Mesenteric fat pad (tissue), 1 donor: ENCODE data around the gene FRYL. TPM values are rescaled to one million over a fixed set of nuclear protein-coding genes. Genes with fewer than 3 reads are reported as not detected.
"Not testable (repeated sequence)": the region's sequence is repeated elsewhere in the genome, so short reads cannot be mapped to it uniquely, and the experiment has no call there.

Experiments used
- DNase-seq: peaks from one replicate; pipeline ENCODE4 v3.0.0-alpha.2; 2020; ENCODE audit warnings: low spot score
- long read RNA-seq: library from polyadenylated mRNA; unstranded; transcript quantifications from one replicate; pipeline ENCODE4 v2.0.0, GENCODE V29; 2020
- total RNA-seq: library from RNA; stranded (reverse); fragmentation: NEBNext Ultra II Directional; extraction: Animal tissue kit (Norgen Biotek cat#: 25700); gene quantifications from one replicate; pipeline ENCODE4 v1.2.1, GENCODE V29; 2021
- donor health status: DM: yes; HTN: yes; CAD: no.

The FRYL gene
- 53.0 TPM for total RNA-seq
- long read RNA-seq, partial matches to known transcripts = 11 of 22 reads
- long read RNA-seq, other reads (novel, unspliced or antisense) = 11 of 22 reads

DNA sequence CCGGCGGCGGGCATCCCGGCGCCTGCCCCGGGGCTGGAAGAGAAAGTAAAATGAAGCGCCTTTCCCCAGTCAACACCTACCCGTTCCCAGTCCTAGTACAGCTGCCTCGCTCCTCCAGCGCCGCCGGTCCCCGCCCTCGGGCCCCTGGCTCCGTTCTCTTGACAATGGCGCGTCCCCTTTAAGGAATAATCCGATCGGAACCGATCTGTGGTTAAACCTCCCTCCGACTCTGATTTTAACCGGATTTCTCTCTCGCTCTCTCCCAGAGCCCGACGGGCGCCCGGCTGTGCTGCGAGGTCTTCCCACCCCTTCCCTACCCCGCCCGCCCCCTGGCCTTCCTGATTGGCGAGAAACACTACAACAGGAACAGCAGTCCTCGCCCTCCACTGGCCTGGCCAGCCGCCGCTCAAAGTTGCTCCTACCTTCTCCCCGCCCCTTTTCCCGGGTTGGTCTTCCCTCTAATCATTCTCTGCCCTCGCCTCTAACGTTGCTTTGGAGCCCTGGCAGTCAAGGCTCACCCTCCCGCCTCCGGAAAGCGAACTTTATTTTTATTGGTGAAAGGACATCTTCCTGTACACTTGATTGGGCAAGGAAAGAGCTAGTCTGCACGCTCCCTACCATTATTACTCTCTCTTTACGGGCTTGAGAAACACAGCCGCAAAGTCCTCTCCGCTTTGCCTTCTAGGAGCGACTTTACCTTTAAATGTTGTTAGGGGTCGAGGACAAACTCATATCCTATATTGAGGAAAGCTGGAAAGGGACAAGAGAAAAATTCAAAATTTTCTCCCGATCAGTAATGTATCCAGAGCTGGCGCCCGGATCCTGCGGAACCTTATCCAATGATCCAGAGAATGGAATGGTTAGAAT lies at the start of gene FRYL:
FRYL (minus strand) TSS at position 282 of the 867 bp plus-strand sequence. CDS start 145,869 bp downstream, outside the sequence.
- DNase-seq = peak; percentile 99

DNA sequence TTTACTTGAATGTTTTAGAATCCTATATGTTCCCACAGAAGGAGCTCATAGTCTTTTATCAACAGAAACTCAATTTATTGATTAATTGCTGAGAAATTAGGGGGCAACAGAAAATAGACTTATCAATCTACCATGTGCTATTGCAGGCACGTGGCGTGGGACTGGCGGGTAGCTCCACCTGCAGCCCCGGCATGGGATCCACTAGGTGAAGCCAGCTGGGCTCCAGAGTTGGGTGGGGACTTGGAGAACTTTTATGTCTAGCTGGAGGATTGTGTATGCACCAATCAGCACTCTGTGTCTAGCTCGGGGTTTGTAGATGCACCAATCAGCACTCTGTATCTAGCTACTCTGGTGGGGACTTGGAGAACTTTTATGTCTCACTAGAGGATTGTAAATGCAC lies 47.5 kb upstream of the FRYL start:
- no peak for DNase-seq

DNA sequence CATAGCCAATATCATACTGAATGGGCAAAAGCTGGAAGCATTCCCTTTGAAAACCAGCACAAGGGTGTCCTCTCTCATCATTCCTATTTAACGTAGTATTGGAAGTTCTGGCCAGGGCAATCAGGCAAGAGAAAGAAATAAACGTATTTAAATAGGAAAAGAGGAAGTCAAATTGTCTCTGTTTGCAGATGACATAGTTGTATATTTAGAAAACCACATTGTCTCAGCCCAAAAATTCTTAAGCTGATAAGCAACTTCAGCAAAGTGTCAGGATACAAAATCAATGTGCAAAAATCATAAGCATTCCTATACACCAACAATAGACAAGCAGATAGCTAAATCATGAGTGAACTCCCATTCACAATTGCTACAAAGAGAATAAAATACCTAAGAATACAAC lies 41.4 kb upstream of the FRYL start:
- DNase-seq = not testable (repeated sequence)

DNA sequence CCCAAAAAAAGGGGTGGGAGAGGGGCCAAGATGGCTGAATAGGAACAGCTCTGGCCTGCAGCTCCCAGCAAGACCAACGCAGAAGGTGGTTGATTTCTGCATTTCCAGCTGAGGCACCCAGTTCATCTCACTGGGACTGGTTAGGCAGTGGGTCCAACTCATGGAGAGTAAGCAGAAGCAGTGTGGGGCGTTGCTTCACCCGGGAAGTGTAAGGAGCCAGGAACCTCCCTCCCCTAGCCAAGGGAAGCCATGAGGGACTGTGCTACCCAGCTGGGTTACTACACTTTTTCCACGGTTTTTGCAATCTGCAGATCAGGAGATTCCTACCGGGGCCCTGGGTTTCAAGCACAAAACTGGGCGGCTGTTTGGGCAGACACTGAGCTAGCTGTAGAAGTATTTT lies 36.9 kb upstream of the FRYL start:
- DNase-seq = no peak

DNA sequence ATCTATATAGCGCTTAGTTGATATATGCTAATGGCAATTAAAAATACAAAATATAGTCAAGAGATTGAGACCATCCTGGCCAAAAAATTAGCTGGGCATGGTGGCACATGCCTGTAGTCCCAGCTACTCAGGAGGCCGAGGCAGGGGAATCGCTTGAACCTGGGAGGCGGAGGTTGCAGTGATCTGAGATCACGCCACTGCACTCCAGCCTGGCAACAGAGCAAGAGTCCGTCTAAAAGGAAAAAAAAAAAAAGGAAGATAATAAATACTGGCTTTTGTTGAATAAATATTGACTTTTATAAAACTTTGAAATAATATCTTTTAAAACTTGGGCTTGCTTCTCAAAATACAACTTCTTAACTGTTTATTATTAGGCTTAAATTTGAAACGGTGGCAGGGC lies 36.2 kb upstream of the FRYL start:
- not testable (repeated sequence) for DNase-seq

DNA sequence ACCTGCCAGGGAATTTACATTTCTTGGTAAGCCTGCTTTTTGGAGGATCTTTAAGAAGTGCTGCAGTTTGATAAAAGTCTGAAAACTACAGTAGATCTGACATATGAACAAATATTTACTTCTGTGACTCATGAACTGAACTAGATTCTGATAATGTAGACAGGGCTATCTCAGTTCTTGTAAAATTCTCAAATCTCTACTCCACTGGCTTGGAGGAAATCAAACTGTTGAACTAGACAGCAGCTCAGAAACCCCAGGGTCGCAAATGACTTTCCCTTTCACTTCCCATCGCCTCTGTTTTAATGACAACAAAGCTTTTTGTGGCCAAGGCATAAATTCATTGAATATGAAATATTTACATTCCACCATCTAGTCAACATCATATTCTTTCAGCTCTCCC lies 35.4 kb upstream of the FRYL start:
- no peak for DNase-seq

DNA sequence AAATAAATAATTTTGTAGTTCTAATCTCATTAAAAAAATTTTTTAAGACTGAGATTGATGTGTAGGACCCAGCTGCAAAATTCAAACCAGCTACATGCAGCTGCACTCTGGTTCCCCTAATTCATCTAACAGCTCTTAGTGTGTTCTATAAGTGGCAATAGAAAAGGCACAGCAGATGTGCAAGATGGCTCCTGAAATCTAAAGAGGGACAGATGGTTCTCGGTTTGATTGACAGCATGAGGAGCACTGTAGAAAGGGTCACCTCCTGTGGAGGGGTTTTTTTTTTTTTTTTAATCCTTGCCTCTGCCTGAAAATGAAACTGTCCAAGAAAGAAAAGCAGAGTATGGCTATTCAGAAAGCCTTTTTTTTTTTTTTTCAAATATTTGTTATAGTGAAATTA lies 33.9 kb upstream of the FRYL start:
- no peak for DNase-seq

DNA sequence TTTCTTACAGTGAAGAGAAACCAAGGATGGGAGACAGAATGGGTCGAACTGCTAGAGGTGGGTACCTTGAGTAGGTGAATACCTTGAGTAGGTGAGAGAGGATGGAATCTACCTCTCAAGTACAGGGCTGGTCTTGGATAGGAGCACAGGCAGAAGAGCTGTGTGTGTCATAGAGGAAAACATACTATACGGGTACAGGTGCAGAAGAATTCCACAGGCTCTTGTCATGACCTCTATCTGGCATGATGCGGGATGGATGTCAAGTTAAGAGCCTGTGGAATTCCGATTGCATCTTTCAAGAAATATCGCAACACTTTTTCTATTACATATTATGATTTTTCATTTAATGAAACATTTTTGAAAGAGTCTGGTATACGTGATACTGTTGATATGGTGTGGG lies 32.8 kb upstream of the FRYL start:
- DNase-seq = no peak

DNA sequence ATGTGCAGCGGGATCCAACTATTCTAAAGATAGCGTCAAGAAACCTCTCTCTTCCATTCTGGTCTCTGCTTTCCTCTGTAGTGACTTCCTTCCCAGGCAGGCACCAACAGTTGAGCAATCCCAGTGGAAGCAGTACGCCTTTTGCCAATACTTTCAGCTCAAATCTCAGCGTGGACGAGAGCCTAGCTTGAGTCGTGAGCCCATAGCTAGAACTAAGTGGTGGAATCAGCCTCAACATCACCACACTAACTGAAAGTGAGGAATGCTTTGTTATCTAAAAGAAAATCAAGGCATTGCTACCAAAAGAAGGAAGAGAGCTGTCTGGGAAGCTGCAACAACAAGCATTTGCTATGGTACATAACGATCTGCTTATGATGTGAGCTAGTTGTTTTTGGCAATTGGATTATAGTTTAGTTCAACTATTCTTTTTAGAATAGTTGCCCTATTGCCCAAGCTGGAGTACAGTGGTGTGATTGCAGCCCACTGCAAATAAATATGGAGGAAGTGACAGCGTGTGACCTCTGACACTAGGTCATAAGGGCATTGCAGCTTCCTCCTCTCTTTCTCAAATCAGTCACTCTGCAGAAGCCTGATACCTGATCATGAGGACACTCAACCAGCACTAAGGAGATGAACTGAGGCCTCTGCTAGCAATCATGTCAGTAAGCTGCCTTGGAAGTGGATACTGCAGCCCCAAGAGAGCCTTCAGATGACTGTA lies 24.7 kb upstream of the FRYL start:
- no peak for DNase-seq

DNA sequence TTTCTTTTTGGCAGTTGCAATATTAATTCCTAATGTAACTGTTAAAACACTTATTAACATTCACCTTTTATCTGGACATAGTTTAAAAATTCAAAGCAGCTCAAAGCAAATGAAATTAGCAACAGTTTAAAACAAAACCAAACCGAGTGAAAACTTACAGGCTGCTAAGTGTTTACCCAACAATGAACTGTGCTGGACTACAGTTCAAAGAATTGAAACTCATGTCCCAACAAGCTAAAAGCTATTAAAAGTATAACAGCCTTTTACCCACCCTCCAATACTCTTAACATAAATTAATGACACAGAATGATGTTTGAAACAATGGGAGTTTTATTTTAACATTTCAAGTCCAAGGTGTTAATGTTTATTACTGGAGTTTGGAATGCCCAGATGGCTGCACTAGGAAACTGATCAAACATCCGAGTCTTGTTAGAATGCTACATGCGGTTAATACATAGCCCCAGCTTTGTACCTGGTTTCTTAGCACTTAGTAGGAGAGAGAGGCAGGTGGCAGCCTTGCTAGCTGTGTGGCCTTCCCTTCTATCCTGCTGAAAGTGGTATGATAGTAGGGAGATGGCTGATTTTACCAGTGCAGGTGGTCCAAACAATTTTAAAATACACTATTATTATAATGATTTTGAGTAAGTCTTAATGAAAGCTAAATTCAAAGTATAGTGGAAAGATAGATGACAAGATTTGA lies 21.1 kb upstream of the FRYL start:
- no peak for DNase-seq

DNA sequence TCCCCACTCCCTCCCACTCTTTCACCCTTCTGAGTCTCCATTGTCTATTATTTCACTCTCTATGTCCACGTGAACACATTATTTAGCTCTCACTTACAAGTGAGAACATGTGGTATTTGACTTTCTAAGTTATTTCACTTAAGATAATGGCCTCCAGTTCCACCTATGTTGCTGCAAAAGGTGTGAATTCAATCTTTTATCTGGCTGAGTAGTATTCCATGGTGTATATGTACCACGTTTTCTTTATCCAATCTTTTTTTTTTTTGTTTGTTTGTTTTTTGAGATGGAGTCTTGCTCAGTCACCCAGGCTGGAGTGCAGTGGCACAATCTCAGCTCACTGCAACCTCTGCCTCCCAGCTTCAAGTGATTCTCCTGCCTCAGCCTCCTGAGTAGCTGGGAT lies 20.1 kb upstream of the FRYL start:
- DNase-seq = not testable (repeated sequence)

DNA sequence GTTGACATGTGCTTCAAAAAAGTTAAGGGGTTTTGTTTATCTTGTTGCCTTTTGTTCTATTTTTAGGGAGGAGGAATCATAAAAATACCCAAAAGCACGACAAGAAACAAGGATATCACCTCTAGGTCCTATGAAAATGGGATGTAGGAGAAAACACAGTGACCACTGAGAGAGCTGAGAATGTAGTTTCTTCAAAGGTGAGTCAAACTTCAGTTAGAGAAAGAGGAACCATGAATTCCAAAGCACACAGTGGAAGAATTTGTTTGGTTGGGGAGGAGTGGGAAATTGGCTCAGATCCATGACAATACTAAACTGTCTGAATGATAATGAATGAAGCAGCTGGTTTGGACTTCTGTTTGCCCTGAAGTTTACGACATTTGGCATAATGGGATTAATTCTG lies 19.1 kb upstream of the FRYL start:
- DNase-seq = no peak

DNA sequence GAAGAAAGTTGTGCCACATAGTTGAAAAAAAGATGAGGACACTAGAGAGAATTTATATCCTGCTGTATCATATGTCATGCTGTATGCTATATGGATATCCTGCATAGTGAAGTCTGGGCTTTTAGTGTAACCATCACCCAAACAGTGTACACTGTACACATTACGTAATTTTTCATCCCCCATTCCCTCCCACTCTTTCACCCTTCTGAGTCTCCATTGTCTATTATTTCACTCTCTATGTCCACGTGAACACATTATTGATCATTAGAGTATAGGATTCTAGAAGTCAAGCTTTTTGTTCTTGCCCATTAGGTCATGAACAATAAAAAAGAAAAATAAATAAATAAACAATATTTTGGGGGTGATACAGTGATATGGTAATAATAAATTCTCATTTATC lies 18.0 kb upstream of the FRYL start:
- no peak for DNase-seq

DNA sequence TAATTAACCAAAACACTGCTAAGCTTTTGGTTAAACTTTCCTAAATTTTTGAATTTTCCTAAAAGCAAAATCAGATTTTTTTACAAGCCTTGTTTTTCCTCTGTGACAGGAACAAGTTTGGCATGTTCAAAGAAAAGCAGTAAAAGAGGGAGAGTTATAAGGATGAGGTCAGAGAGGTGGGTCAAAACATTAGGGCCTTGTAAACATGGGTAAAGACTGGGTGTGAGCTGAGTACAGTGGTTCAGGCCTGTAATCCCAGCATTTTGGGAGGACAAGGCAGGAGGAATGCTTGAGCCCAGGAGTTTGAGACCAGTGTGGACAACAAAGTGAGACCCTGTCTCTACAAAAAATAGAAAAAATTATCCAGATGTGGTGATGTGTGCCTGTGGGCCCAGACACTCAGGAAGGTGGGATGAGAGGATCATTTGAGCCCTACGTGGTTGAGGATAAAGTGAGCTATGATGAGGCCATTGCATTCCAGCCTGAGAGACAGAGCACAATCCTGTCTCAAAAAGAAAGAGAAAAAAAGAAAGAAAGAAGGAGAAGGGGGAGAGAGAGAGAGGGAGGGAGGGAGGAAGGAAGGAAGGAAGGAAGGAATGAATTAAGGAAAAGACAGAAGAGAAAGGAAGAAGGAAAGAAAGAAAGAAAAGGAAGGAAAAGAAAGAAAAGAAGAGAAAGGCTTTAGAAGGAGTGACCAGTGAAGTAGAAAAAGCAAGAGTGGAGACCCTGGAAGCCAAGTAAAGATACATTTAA lies 17.0 kb upstream of the FRYL start:
- DNase-seq = no peak

DNA sequence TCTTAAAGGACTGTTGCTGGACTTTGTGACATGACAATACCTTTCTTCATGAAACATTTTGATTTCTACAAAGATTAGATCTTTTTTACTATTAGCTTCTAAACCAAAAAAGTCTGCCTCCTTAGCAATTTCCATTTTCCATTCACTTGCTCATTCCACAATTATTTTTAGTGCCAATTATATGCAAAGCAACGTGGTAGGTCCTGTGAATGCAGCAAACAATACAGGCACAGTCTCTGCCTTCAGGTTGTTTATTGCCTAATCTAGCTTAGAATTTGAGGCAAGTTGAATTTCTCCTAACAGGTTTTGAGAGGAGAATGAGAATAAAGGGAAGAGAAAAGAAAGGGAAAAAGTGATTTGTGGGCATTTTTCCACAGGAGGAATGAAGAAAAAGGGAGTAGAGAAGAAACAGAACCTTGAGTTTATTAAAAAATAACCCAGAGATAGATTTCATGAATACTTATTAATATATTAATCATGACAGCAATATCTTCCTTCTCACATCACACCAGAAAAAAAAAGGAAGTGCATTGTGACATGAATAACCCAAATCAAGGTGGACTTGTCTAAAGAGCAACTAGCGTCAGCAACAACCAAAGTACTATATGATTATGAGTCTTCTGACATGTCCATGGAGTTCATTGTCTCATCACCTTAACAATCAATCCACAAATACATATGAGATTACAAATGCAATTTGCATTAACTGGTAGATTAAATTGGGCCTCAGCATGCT lies 16.3 kb upstream of the FRYL start:
- no peak for DNase-seq

DNA sequence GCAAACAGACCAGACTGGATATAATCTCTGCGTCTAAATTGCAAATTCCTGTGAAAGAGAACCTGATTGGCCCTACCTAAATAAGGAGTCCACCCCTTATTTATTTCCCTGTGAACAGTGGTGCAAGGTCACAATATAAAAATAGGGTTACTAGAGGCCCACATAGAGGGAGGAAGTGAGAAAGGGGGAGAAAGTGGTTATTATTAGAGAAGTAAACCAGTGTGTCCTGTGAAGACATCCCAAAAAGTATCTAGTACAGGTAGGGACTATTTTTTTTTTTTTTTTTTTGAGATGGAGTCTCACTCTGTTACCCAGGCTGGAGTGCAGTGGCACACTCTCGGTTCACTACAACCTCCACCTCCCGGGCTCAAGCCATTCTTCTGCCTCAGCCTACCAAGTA lies 15.0 kb upstream of the FRYL start:
- DNase-seq = no peak

DNA sequence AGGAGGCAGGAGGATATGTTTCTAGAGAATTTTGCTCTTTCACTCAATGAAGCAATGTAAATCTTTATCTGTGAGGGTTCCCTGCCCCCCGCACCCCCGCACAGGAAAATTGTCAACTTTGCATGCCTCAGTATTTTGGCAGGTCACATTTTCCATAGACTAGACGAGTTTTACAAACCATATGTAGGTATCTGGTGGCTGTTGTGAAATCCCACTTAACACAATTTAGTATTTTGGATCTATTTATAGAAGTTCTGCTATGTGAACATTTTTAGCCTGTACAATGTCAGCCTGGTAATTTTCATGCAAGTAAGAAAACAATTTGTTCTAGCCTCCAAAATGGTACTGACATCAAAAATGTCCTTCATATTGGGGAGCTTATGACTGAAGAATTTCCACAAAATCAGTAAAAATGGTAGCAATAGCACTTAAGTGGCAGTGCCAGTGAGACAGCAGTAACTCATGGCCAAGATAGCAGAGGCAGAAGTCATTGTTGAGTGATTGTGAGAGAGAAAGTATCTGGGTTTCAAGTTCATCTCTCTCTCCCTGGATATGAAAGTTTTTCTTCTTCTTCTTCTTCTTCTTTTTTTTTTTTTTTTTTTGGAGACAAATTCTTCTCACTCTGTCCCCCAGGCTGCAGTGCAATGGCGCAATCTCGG lies 12.4 kb upstream of the FRYL start:
- no peak for DNase-seq

DNA sequence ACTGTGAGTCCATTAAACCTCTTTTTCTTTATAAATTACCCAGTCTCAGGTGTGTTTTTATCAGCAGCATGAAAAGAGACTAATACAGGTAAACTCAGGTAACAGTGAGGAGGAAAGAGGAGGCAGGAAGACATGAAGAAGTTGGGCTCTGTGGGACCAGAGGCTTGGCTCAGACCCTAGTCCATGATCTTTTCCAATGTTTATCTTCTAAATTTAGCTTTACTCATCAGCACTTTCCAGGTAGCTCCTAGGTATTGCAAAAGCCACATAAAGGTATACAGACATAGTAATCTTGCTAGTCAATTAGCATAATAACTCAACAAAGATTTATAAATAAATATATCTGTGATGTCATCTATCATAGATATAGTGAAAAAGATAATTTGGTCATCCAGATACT lies 11.2 kb upstream of the FRYL start:
- no peak for DNase-seq

DNA sequence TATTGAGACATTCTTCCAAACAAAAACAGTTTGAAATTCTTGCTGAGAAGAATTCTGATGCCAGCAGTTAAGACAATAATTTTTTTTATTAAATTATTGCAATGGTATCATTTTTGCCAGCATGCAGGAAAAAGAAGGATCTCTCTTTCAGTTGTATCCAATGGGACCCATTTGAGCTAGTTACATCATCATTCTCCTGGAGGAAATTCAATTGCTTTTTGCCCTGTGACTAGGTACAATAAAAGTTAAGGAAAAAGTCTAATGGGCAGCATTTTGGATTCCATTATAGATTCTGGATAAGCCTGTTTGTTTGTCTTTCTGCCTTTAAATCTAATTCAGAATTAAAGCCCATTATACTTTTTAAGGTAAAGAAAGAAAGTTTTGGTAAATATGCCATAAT lies 10.5 kb upstream of the FRYL start:
- no peak for DNase-seq

DNA sequence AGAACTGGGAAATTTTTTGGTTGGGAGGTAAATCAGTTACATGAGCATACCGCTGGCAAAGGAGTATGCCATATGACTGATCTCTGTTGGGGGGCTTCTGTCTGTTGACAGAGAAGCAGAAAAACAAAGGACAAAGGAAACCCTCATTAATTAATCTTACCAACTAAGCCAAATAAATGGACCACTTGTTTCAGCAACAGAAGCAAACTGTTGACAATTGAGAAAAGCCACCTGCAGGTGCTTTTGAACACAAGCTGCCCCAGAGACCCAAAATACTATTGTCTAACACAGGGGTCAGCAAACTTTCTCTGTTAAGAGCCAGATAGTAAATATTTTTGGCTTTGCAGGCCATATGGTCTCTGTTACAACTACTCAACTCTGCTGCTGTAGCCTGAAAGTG lies 7.0 kb upstream of the FRYL start:
- no peak for DNase-seq
